Left lung (tissue), 14 donors: Measurements from ENCODE around the gene TGFB3. TPM values are rescaled to one million over a fixed set of nuclear protein-coding genes. Genes with fewer than 3 reads are reported as not detected.

ENCODE experiments used
- ATAC-seq: fragments of 200-7000 bp; cut with Tn5 transposase; one replicate; pipeline ENCODE4 v1.9.1; 2020; ENCODE audit warnings: moderate library complexity
- DNase-seq, 4 donors: peaks; one replicate each; pipeline ENCODE4 v3.0.0-alpha.2; 2013 to 2020
- H3K27ac ChIP-seq, 2 donors: fragments of 200-600 bp; sonication (generic) in 1 of 2; one replicate each; pipeline versions ENCODE4 v1.5.0 to v1.8.0; 2020 to 2021
- H3K27me3 ChIP-seq, 2 donors: fragments of 200-600 bp; sonication (generic) in 1 of 2; one replicate each; pipeline versions ENCODE4 v1.5.0 to v1.8.0; 2020 to 2021
- H3K36me3 ChIP-seq, 2 donors: fragments of 200-600 bp; sonication (generic) in 1 of 2; one replicate each; pipeline versions ENCODE4 v1.5.0 to v1.8.0; 2020 to 2021
- H3K4me1 ChIP-seq, 2 donors: fragments of 200-600 bp; one replicate each; pipeline ENCODE4 v1.8.0; 2021
- H3K4me3 ChIP-seq, 2 donors: fragments of 200-600 bp; sonication (generic) in 1 of 2; one replicate each; pipeline versions ENCODE4 v1.5.0 to v1.8.0; 2020 to 2021; ENCODE audit warnings: mild to moderate bottlenecking in 1 of 2
- H3K9me3 ChIP-seq, 2 donors: fragments of 200-600 bp; sonication (generic) in 1 of 2; one replicate each; pipeline versions ENCODE4 v1.5.0 to v1.8.0; 2020 to 2021
- CTCF ChIP-seq, 2 donors: fragments of 200-600 bp; sonication (generic) in 1 of 2; IDR thresholded peaks; one replicate each; pipeline versions ENCODE4 v1.5.0 to v1.8.0; 2021; ENCODE audit warnings: antibody characterized with exemption in 2 of 2
- intact Hi-C, 2 donors: fragments of 100-400 bp; cut with DNase I; formaldehyde crosslinking; loops; one replicate each; pipeline versions ENCODE4 v1.11.2 to v1.14.2; 2022
- long read RNA-seq, 12 donors: library from polyadenylated mRNA in 2 of 12; unstranded in 2 of 12; transcript quantifications; one replicate each; pipeline ENCODE4 v2.0.0 and lab custom pipeline, GENCODE V29; 2019 to 2026
- polyA plus RNA-seq, 6 donors: library from polyadenylated mRNA; unstranded; fragments of 120-200 nt; gene quantifications; one replicate each; pipeline ENCODE4 v1.2.1, GENCODE V29; 2013; ENCODE audit not compliant: insufficient read length in 6 of 6
- total RNA-seq, 2 donors: library from RNA; stranded (reverse); fragmentation: NEBNext Ultra II Directional; extraction: Animal tissue kit (Norgen Biotek cat#: 25700); gene quantifications; one replicate each; pipeline ENCODE4 v1.2.1, GENCODE V29; 2021
- donor health status: DM: no; HTN: yes; CAD: no.
- donor health status: DM: no; HTN: no; CAD: no.

TGFB3 gene
- total RNA-seq: 10 to 100 TPM; 34.5 to 83.1 TPM
- polyA plus RNA-seq: 100 to 1,000 TPM; 148 to 202 (median 171) TPM
- long read RNA-seq, donor 1, transcript TGFB3-201 (7 exons, 2,522 nt): major isoform, 18 of 39 reads
- long read RNA-seq, donor 1, partial matches to known transcripts: 20 of 39 reads
- long read RNA-seq, donor 1, other reads (novel, unspliced or antisense): 0 of 39 reads
- long read RNA-seq, donor 2, transcript TGFB3-201 (7 exons, 2,522 nt): major isoform, 23 of 39 reads
- long read RNA-seq, donor 2, partial matches to known transcripts: 11 of 39 reads
- long read RNA-seq, donor 2, other reads (novel, unspliced or antisense): 5 of 39 reads
- long read RNA-seq, donor 3, transcript TGFB3-201 (7 exons, 2,522 nt): major isoform, 7 of 7 reads
- long read RNA-seq, donor 3, partial matches to known transcripts: 0 of 7 reads
- long read RNA-seq, donor 3, other reads (novel, unspliced or antisense): 0 of 7 reads
- long read RNA-seq, donor 4, transcript TGFB3-201 (7 exons, 2,522 nt): major isoform, 5 of 13 reads
- long read RNA-seq, donor 4, partial matches to known transcripts: 7 of 13 reads
- long read RNA-seq, donor 4, other reads (novel, unspliced or antisense): 1 of 13 reads
- long read RNA-seq, donor 5, transcript TGFB3-201 (7 exons, 2,522 nt): major isoform, 12 of 151 reads
- long read RNA-seq, donor 5, partial matches to known transcripts: 89 of 151 reads
- long read RNA-seq, donor 5, other reads (novel, unspliced or antisense): 48 of 151 reads
- long read RNA-seq, donor 6, transcript TGFB3-201 (7 exons, 2,522 nt): major isoform, 16 of 82 reads
- long read RNA-seq, donor 6, partial matches to known transcripts: 29 of 82 reads
- long read RNA-seq, donor 6, other reads (novel, unspliced or antisense): 37 of 82 reads
- long read RNA-seq, donor 7, transcript TGFB3-201 (7 exons, 2,522 nt): major isoform, 12 of 58 reads
- long read RNA-seq, donor 7, partial matches to known transcripts: 9 of 58 reads
- long read RNA-seq, donor 7, other reads (novel, unspliced or antisense): 37 of 58 reads
- long read RNA-seq, donor 8, transcript TGFB3-201 (7 exons, 2,522 nt): major isoform, 14 of 25 reads
- long read RNA-seq, donor 8, partial matches to known transcripts: 9 of 25 reads
- long read RNA-seq, donor 8, other reads (novel, unspliced or antisense): 0 of 25 reads
- long read RNA-seq, donor 9: 0 reads
- long read RNA-seq, donor 10, partial matches to known transcripts: 0 of 2 reads
- long read RNA-seq, donor 10, other reads (novel, unspliced or antisense): 0 of 2 reads
- long read RNA-seq, donor 11: 0 reads
- long read RNA-seq, donor 12, transcript TGFB3-201 (7 exons, 2,522 nt): major isoform, 17 of 19 reads
- long read RNA-seq, donor 12, partial matches to known transcripts: 0 of 19 reads
- long read RNA-seq, donor 12, other reads (novel, unspliced or antisense): 0 of 19 reads

DNA sequence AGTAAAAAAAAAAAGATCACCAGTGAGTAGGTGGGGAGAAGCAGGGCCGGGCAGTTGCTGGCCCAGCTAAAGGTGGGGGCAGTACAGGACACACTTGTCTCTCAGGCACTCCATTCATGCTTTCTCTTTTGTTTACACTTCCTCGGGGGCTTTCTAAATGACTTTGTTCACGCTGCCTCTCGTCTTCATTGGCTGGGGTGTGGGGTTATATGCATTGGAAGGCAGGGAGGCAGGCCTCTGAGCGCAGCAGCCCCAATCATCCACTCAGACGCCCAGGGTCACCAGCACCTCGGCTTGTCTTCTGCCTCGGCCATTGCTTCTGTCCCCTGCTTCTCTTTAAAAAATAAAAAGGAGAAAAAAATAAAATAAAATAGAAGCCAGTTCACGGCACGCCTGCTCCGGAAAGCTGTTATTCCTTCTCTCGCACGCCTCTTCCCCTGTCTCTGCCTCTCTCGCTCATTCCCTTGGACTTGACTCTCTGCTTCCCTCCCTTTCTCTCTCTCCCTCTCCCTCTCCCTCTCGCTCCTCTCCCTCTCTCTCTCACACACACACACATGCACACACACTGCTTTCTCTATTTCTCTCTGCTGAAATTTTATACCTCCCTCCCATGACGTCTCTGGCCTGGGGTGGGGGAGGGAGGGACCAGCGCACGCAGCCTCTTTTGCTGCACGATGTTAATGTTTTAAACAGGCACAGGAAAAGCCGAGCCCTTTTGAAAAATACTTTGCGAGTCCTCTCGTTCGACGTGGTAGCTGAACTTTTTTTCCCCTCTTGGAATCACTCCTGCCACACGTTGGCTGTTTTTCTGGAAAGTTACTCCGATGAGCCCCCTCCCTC is at the start of gene TGFB3:
Gene TGFB3, minus strand, starts transcription at position 570 of the 840 bp plus-strand sequence. CDS start 1,102 bp downstream, outside the sequence.
- Histone ChIP-seq H3K4me1 (peaks cover 11 to 49% of the 10 kb centered on the region in 2 donors), H3K9me3 (no peaks in the 10 kb centered on the region), H3K27me3 (no peaks in the 10 kb centered on the region), H3K27ac (peak within 1 kb of the TSS; percentile 85 to 94), H3K36me3 (no peaks in the 10 kb centered on the region), H3K4me3 (peak within 1 kb of the TSS; percentile 52 to 65)
- no peak for TF ChIP-seq CTCF (IDR thresholded peaks at IDR 0.05)
- ATAC-seq: peak; percentile 71
- peak; percentile 67 to 97 (median 84) for DNase-seq
- intact Hi-C loops: loop anchor here in 1 of 2 donors (5.0 kb wide), 2 partner anchors 179 to 269 kb away; no protein-coding TSS in a partner anchor

DNA sequence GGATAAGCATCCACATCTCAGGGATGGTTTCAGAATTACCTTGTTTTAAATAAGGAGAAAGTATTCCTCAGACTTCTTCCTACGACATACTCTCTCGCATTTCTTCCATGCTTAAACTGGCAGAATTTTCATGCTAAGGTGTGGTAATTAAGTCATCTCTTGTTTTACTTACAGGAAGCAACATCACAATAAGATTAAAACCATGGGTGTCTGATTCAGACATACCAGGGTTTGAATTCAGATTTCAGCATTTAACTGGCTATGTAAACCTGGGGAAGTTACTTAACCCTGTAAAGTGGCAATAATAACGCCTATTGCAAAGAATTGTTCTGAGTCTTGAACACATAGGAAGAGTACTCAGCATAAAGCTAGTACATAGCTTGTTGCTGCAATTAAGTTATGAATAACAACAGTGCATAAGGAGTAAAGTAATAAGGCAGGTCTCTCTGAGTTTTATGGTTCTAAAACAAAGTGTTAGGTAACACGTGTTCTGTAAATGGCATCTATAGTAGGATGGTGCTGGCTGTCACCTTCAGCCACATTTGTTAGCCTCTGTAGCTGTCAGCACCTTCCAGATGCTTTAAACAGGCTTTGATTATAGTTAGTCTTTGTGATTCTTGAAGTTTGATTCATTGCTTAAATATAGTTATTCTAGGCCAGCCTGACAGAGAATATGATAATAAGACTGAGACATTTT is 42.6 kb upstream of the TGFB3 start:
- no peak for ATAC-seq
- TF ChIP-seq CTCF (IDR thresholded peaks at IDR 0.05): no peak
- intact Hi-C loops: no loop called here

DNA sequence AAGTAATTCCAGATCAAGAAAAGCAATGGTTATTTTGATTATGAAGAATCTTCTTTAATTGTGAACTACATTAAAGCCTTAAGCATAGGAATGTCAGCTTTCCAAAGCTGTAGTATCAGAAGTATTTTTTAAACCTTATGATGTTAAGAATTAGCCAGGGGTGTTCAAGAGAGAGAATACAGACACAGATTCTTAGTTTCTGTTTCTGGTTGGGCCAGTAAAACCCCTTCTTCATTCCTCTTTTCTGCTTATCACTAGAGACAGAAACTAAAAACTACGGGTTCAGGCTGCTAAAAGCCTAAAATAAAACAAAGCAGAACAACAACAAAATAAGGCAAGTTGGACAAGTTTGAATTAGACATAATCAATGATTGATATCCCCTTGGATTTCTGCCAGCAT is 42.0 kb upstream of the TGFB3 start:
- Histone ChIP-seq H3K27me3 (no peaks in the 10 kb centered on the region), H3K9me3 (peaks cover 0 to 8% of the 10 kb centered on the region in 2 donors), H3K4me1 (no peaks in the 10 kb centered on the region), H3K4me3 (no peak overlapping the region), H3K27ac (no peak overlapping the region), H3K36me3 (peaks cover 0 to 21% of the 10 kb centered on the region in 2 donors)
- no peak for ATAC-seq
- DNase-seq: no peak
- TF ChIP-seq CTCF (IDR thresholded peaks at IDR 0.05): no peak
- intact Hi-C loops: no loop called here

More for the DNA sequence above, 42.6 kb upstream of the TGFB3 start:
- Histone ChIP-seq H3K27ac (no peak overlapping the region), H3K4me1 (no peaks in the 10 kb centered on the region), H3K27me3 (no peaks in the 10 kb centered on the region), H3K4me3 (no peak overlapping the region), H3K9me3 (peaks cover 0 to 2% of the 10 kb centered on the region in 2 donors), H3K36me3 (peaks cover 0 to 16% of the 10 kb centered on the region in 2 donors)
- no peak for DNase-seq

DNA sequence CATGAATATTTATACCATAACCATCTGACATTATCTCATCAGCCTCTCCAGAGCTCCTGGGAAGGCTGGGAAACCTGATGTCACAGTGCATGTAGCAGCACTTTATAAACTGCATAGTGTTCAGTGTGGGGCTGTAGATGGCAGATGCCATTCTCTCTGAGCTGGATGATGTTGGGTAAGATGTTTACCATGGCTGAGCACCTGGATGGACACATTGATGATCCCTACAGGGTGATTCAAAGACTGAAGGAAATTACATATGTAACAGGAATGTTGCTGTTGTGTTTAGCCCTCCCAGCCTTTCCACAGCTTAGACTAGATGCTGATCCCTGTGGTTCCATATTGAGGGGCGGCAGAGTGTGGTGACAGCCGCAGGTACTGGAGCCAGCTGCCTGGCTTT is 41.2 kb upstream of the TGFB3 start:
- no peak for ATAC-seq
- no peak overlapping the region for H3K4me3 ChIP-seq
- H3K4me1 ChIP-seq: no peaks in the 10 kb centered on the region
- no peak for TF ChIP-seq CTCF (IDR thresholded peaks at IDR 0.05)
- H3K36me3 ChIP-seq: peaks cover 0 to 22% of the 10 kb centered on the region in 2 donors
- intact Hi-C loops: no loop called here
- no peak overlapping the region for H3K27ac ChIP-seq
- no peaks in the 10 kb centered on the region for H3K27me3 ChIP-seq
- peaks cover 0 to 9% of the 10 kb centered on the region in 2 donors for H3K9me3 ChIP-seq
- no peak for DNase-seq
